C4-2B (cell line): Measurements from ENCODE around the gene MID2.
"Not testable (repeated sequence)": the region's sequence is repeated elsewhere in the genome, so short reads cannot be mapped to it uniquely, and the experiment has no call there.

ENCODE experiments used
- H3K27ac ChIP-seq: fragments of 450-650 bp; 2 replicates; pipeline ENCODE4 v1.5.1; 2017
- ZFX ChIP-seq: fragments of 450-650 bp; IDR thresholded peaks from 2 replicates; pipeline ENCODE4 v1.6.1; 2017
- TF ChIP-seq, protein P1 (sequence below): fragments of 450-650 bp; conservative IDR thresholded peaks from 2 replicates; pipeline ENCODE4 v1.5.1; 2017; ENCODE audit warnings: mild to moderate bottlenecking

MID2 gene

DNA sequence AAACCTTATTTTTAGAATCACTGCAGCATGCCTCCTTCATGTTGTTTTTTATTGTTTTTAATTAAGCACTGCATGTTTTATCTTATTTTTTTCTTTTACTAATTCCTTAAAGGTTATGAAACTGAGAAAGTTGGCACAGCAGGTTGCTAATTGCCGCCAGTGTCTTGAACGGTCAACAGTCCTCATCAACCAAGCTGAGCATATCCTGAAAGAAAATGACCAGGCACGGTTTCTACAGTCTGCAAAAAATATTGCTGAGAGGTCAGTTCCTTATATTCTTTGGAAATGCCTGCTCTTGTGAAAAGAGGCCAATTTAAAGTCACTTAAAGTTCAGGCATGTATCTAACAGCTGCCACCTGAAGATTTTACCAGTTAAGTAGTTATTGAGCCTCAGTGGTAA, 79.7 kb downstream of the MID2 start:
- TF ChIP-seq, protein P1, sequence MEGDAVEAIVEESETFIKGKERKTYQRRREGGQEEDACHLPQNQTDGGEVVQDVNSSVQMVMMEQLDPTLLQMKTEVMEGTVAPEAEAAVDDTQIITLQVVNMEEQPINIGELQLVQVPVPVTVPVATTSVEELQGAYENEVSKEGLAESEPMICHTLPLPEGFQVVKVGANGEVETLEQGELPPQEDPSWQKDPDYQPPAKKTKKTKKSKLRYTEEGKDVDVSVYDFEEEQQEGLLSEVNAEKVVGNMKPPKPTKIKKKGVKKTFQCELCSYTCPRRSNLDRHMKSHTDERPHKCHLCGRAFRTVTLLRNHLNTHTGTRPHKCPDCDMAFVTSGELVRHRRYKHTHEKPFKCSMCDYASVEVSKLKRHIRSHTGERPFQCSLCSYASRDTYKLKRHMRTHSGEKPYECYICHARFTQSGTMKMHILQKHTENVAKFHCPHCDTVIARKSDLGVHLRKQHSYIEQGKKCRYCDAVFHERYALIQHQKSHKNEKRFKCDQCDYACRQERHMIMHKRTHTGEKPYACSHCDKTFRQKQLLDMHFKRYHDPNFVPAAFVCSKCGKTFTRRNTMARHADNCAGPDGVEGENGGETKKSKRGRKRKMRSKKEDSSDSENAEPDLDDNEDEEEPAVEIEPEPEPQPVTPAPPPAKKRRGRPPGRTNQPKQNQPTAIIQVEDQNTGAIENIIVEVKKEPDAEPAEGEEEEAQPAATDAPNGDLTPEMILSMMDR: no peak
- no peak for TF ChIP-seq ZFX

DNA sequence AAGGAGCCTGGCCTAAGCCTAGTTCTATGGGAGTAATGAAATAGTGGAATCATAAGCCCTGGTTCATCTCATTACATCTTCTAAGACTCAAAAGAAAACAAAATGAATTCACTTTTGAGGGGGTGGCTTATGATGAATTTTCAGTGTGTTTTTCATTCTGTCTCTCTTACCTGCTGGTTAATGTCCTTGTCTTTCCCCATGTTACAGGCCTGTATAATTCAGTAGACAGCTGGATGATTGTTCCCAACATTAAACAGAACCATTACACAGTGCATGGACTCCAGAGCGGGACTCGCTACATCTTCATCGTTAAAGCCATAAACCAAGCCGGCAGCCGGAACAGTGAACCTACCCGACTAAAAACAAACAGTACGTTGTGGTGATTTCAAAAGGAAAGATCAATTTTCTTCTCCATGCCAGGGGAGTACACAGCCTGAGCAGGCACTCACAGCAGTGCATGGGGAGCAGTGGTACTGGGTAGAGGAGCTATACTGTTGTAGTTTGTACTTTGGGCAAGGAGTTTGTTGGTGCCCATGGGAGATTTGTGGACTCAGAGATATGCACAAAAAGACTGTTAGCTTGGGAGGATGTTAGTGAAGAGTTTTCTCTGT, 98.6 kb downstream of the MID2 start:
- no peak overlapping the region for H3K27ac ChIP-seq
- TF ChIP-seq, protein P1: no peak
- TF ChIP-seq ZFX: no peak

More for the DNA sequence above, 79.7 kb downstream of the MID2 start:
- no peak overlapping the region for H3K27ac ChIP-seq

DNA sequence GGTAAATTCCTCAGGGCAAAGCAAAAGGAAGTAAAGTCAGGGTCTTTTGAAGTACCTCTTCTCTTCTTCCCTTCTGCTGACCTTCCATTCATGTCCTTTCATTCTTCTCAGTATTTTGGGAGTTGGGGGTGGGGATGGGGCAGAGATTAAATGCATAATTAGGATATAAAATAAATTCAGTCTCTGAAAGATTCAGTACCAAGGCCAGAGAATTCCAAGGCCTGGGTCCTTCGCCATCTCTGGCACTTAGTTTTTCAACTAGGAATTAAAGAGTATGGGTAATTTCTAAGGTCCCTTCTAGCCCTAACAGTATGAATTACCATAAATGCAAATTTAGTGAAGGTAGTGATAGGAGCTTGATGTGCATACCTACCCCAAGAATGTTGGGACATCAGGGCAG, 108.6 kb downstream of the MID2 start:
- no peak overlapping the region for H3K27ac ChIP-seq
- TF ChIP-seq ZFX: no peak
- TF ChIP-seq, protein P1: no peak

DNA sequence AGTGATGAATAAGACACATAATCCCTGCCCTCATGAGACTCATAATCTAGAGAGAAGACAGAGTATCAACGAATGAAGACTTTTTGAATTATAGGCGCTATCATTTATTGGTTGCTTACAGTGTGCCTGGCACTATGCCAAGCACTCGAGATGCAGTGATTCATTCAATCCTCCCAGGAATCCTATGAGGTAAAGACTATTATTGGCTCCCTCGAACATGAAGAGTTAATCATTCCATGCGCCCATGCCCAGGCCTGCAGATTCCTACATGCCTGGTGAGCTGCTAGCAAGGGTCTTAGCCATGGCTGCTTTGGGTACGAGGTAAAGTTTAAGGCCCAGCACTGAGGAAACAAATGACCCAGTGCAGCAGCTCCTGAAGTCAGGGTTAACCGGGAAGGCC, 109.5 kb downstream of the MID2 start:
- TF ChIP-seq ZFX: no peak
- TF ChIP-seq, protein P1: no peak
- H3K27ac ChIP-seq: no peak overlapping the region

DNA sequence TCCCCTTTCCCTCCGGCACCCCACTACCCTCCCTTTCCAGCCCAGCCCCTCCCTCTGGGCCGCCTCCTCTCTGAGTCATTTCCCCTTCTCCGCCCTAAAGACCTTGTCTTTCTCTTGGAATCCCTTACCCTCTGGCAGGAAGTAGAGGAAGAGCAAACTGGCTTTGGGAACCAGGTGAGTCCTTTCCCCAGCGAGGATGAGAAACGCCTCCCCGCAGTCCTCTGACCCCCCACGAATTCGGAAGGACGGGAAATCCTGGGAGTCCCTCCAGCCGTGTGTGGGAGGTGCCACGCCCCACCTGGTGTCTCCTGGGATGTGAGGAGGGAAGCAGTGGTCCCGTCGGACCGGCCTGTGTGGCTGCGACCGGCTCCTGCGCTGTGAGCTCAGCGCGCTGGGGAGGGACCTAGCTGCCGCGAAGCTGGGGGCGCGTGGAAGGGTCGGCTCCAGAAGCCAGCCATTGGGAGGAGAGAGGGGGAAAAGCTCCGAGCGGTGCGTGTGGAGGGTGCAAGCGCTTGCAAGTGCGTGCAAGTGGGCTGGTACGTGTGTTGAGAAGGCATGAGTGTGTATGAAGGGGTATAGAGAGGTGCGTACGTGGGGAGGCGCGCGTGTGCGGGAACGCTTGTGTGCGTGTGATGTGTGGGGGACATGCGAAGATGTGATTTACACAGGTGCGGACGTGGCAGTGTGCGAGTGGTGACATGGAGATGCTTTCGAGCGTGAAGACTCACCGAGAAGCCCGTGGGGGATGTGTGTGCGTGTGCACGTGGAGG, 110.2 kb downstream of the MID2 start:
- no peak overlapping the region for H3K27ac ChIP-seq
- TF ChIP-seq, protein P1: no peak
- TF ChIP-seq ZFX: no peak

DNA sequence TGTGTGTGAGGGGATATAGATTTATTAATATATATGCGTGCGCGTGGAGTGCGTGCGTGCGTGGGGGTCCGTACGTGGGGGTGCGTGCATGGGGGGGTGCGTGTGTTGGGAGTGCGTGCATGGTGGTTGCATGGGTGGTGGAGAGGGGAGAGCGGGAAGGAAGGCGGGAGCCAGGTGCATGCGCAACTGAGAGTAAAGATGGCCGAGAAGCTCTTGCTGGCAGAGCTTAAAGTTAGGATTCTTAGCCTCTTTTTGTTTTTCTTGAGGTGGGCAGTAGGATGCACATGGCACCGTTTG, 110.7 kb downstream of the MID2 start:
- TF ChIP-seq ZFX: no peak
- H3K27ac ChIP-seq: no peak overlapping the region

DNA sequence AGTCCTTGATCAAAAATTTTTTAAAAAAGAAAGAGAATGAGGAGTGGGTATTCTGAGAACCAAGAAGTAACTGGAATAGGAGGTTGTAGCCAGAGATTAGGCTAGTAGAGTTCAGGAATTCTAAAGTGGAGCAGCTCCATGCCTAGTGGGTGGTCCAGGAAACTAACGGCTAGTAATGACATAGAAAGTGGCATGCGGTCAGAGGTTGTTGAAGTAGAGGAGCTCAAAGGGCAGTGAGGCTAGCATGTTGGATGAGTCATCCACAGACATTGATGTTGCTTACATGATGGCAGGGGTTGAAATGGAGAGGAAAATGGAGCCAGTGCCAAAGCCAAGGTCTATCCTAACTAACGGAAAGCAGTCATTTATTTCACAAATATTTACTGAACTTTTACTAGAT, 114.4 kb downstream of the MID2 start:
- no peak overlapping the region for H3K27ac ChIP-seq
- no peak for TF ChIP-seq ZFX

DNA sequence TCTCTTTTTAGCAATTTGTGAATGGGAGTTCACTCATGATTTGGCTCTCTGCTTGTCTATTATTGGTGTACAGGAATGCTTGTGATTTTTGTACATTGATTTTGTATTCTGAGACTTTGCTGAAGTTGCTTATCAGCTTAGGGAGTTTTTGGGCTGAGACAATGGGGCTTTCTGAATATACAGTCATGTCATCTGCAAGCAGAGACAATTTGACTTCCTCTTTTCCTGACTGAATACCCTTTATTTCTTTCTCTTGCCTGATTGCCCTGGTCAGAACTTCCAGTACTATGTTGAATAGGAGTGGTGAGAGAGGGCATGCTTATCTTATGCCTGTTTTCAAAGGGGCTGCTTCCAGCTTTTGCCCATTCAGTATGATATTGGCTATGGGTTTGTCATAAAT, 129.7 kb downstream of the MID2 start:
- H3K27ac ChIP-seq: not testable (repeated sequence)

DNA sequence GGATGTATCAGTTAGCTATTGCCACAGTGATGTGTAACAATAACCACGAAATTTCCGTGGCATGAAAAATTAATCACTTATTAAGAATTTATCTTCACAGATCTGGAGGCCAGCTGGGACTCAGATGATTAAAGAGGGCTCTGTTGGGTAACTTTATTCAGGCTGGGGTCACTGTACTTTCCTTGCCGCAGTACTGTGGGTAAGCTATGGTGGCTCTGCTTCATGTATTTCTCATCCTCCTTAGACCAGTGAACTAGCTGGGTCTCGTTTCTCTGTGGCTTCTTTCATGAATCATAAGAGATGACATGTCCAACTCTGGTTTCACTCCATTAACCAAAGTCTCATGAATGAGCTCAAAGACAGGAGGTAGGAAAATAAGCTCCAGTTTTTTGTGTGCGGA, 143.0 kb downstream of the MID2 start:
- TF ChIP-seq ZFX: no peak
- TF ChIP-seq, protein P1: no peak
- H3K27ac ChIP-seq: no peak overlapping the region
